Astrocyte (in vitro differentiated cells and primary cell): ENCODE measurements around the gene CENPU. TPM values are rescaled to one million over a fixed set of nuclear protein-coding genes. Genes with fewer than 3 reads are reported as not detected.

ENCODE experiments used
- DNase-seq: peaks from one replicate; pipeline ENCODE4 v3.0.0-alpha.2; 2010; ENCODE audit warnings: low read depth
- FAIRE-seq: peaks from 2 replicates; lab custom pipeline; 2011; peaks lifted over from hg19 to GRCh38; lab: Jason Lieb, UNC
- H2AFZ ChIP-seq: 2 replicates; pipeline ENCODE4 v1.6.0; 2012; ENCODE audit warnings: low read depth, low read length, inconsistent platforms
- H3K27ac ChIP-seq: 2 replicates; pipeline ENCODE4 v1.5.1; 2011; ENCODE audit warnings: low read depth, low read length, inconsistent platforms
- H3K27me3 ChIP-seq: 2 replicates; pipeline ENCODE4 v1.6.0; 2011; ENCODE audit warnings: low read length, inconsistent platforms; ENCODE audit not compliant: insufficient read depth
- H3K36me3 ChIP-seq: 2 replicates; pipeline ENCODE4 v1.5.1; 2011; ENCODE audit warnings: low read length, inconsistent platforms; ENCODE audit not compliant: insufficient read depth
- H3K4me1 ChIP-seq: 2 replicates; pipeline ENCODE4 v1.5.1; 2011; ENCODE audit warnings: low read length, inconsistent platforms; ENCODE audit not compliant: insufficient read depth
- H3K4me2 ChIP-seq: 2 replicates; pipeline ENCODE4 v1.6.0; 2012; ENCODE audit warnings: low read length, inconsistent platforms
- H3K4me3 ChIP-seq: 2 replicates; pipeline ENCODE4 v1.5.1; 2011; ENCODE audit warnings: low read depth, mild to moderate bottlenecking, low read length, inconsistent platforms; ENCODE audit not compliant: insufficient read depth
- H3K79me2 ChIP-seq: 2 replicates; pipeline ENCODE4 v1.6.0; 2012; ENCODE audit warnings: mild to moderate bottlenecking, low read length, inconsistent platforms; ENCODE audit not compliant: insufficient read depth
- H3K9ac ChIP-seq: 2 replicates; pipeline ENCODE4 v1.6.0; 2012; ENCODE audit warnings: mild to moderate bottlenecking, low read length, inconsistent platforms
- H3K9me3 ChIP-seq: 2 replicates; pipeline ENCODE4 v1.5.1; 2012; ENCODE audit warnings: low read depth, mild to moderate bottlenecking, low read length, inconsistent platforms; ENCODE audit not compliant: insufficient read depth
- H4K20me1 ChIP-seq: 2 replicates; pipeline ENCODE4 v1.6.0; 2012; ENCODE audit warnings: low read length, inconsistent platforms; ENCODE audit not compliant: insufficient read depth
- H3K27ac Mint-ChIP-seq: one replicate; pipeline ENCODE4 v1.8.0; 2021; ENCODE audit warnings: mild to moderate bottlenecking, mixed read lengths; ENCODE audit not compliant: unreplicated experiment
- H3K27me3 Mint-ChIP-seq: one replicate; pipeline ENCODE4 v1.8.0; 2021; ENCODE audit warnings: low read depth, mixed read lengths; ENCODE audit not compliant: unreplicated experiment
- H3K36me3 Mint-ChIP-seq: one replicate; pipeline ENCODE4 v1.8.0; 2021; ENCODE audit warnings: low read depth, mixed read lengths; ENCODE audit not compliant: unreplicated experiment
- H3K4me1 Mint-ChIP-seq: one replicate; pipeline ENCODE4 v1.8.0; 2021; ENCODE audit warnings: low read depth, mixed read lengths; ENCODE audit not compliant: unreplicated experiment
- H3K4me3 Mint-ChIP-seq: one replicate; pipeline ENCODE4 v1.8.0; 2021; ENCODE audit warnings: mild to moderate bottlenecking, moderate library complexity, mixed read lengths; ENCODE audit not compliant: unreplicated experiment
- H3K9me3 Mint-ChIP-seq: one replicate; pipeline ENCODE4 v1.8.0; 2021; ENCODE audit warnings: mild to moderate bottlenecking, mixed read lengths; ENCODE audit not compliant: unreplicated experiment
- EZH2 ChIP-seq: IDR thresholded peaks from 2 replicates; pipeline ENCODE4 v1.6.1; 2012; ENCODE audit warnings: mild to moderate bottlenecking, low read length, inconsistent platforms; ENCODE audit not compliant: insufficient read depth
- total RNA-seq: library from RNA; stranded (reverse); gene quantifications from 2 replicates; pipeline ENCODE4 v1.2.1, GENCODE V29; 2021
- TF ChIP-seq, protein P1 (sequence below): IDR thresholded peaks from 2 replicates; pipeline ENCODE4 v1.5.1; 2011; ENCODE audit warnings: low read depth, mild to moderate bottlenecking, inconsistent platforms, low read length, moderate library complexity; ENCODE audit not compliant: insufficient read depth

Gene CENPU
- total RNA-seq, 1 donor from 2014 or later = 6.0 TPM

DNA sequence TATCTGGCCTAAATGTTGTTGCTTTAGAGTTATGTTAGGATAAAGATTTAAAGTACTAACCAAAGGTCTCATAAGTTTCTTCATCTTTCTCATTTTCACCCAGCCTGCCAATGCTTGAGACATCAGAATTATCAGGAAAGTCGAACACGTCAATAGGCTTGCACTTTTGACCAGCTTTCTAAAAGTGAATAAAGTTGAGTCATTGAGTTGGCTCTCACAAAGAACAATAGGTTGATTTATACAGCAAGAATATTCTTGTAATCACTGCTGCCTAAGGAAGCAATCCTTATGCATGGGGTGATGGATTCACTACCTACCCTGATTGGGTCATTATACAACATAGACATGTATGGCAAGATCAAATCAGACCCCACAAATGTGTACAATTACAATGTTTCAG is 5.0 kb downstream of the CENPU start:
- H3K9me3 Mint-ChIP-seq = no peaks in the 10 kb centered on the region
- Histone ChIP-seq H3K4me1 (peaks cover 23% of the 10 kb centered on the region), H3K27me3 (no peaks in the 10 kb centered on the region), H3K79me2 (peaks cover 38% of the 10 kb centered on the region), H3K9ac (peak overlapping the region; percentile 15), H3K4me3 (no peak overlapping the region), H3K9me3 (no peaks in the 10 kb centered on the region), H3K36me3 (peaks cover 4% of the 10 kb centered on the region), H3K4me2 (peak overlapping the region; percentile 47), H3K27ac (peak overlapping the region; percentile 49), H4K20me1 (no peaks in the 10 kb centered on the region), H2AFZ (no peak overlapping the region)
- H3K27ac Mint-ChIP-seq = no peak overlapping the region
- no peaks in the 10 kb centered on the region for H3K36me3 Mint-ChIP-seq
- peaks cover 14% of the 10 kb centered on the region for H3K4me1 Mint-ChIP-seq
- H3K4me3 Mint-ChIP-seq = no peak overlapping the region
- peak; percentile 61 for DNase-seq
- TF ChIP-seq EZH2 = no peak
- TF ChIP-seq, protein P1, sequence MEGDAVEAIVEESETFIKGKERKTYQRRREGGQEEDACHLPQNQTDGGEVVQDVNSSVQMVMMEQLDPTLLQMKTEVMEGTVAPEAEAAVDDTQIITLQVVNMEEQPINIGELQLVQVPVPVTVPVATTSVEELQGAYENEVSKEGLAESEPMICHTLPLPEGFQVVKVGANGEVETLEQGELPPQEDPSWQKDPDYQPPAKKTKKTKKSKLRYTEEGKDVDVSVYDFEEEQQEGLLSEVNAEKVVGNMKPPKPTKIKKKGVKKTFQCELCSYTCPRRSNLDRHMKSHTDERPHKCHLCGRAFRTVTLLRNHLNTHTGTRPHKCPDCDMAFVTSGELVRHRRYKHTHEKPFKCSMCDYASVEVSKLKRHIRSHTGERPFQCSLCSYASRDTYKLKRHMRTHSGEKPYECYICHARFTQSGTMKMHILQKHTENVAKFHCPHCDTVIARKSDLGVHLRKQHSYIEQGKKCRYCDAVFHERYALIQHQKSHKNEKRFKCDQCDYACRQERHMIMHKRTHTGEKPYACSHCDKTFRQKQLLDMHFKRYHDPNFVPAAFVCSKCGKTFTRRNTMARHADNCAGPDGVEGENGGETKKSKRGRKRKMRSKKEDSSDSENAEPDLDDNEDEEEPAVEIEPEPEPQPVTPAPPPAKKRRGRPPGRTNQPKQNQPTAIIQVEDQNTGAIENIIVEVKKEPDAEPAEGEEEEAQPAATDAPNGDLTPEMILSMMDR = no peak
- FAIRE-seq = no peak
- no peaks in the 10 kb centered on the region for H3K27me3 Mint-ChIP-seq

DNA sequence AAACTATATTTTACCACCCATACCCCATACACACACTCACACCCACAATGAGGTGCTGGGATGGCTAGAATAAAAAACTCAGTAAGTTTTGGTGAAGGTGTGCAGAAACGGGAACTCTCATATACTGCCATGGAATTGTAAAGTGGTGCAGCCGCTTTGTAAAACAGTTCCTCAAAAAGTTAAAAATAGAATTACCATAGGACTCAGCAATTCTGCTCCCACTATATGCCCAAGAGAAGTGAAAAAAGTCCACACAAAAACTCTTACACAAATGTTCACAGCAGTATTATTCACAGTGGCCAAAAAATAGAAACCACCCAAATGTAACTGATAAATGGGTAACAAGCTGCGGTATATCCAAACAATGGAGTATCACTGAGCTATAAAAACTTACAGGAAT is 6.5 kb downstream of the CENPU start:
- Histone ChIP-seq H3K4me3 (no peak overlapping the region), H3K9ac (no peak overlapping the region), H3K36me3 (peaks cover 4% of the 10 kb centered on the region), H4K20me1 (no peaks in the 10 kb centered on the region), H3K79me2 (peaks cover 25% of the 10 kb centered on the region), H2AFZ (no peak overlapping the region), H3K9me3 (no peaks in the 10 kb centered on the region), H3K27me3 (no peaks in the 10 kb centered on the region), H3K27ac (no peak overlapping the region), H3K4me1 (peaks cover 20% of the 10 kb centered on the region), H3K4me2 (no peak overlapping the region)
- FAIRE-seq (no peak), DNase-seq (no peak)
- no peaks in the 10 kb centered on the region for H3K9me3 Mint-ChIP-seq
- H3K27me3 Mint-ChIP-seq = no peaks in the 10 kb centered on the region
- no peak overlapping the region for H3K4me3 Mint-ChIP-seq
- no peak overlapping the region for H3K27ac Mint-ChIP-seq
- H3K36me3 Mint-ChIP-seq = no peaks in the 10 kb centered on the region
- peaks cover 12% of the 10 kb centered on the region for H3K4me1 Mint-ChIP-seq
- TF ChIP-seq EZH2 = no peak
- TF ChIP-seq, protein P1 = no peak

DNA sequence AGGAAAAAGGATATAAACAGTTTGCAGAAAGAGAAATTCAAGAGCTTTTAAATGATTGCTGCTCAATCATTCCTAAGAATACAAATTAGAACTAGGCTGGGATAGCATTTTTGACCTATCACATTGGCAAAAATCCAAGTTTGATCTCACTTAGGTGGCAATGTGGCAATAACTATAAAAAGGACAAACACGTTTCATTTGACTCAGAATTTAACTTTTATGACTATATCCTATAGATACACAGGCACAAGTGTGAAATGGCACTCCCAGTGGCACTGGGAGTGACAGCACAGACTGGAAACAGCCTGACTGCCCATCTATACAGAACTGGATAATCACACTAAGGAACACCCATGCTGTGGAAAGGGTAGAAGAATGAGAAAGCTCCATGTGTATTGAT is 11.1 kb downstream of the CENPU start:
- Histone ChIP-seq H3K36me3 (peaks cover 3% of the 10 kb centered on the region), H3K4me3 (no peak overlapping the region), H3K4me1 (no peaks in the 10 kb centered on the region), H3K4me2 (no peak overlapping the region), H2AFZ (no peak overlapping the region), H3K79me2 (peaks cover 7% of the 10 kb centered on the region), H3K9me3 (no peaks in the 10 kb centered on the region), H3K9ac (no peak overlapping the region), H3K27ac (no peak overlapping the region), H3K27me3 (no peaks in the 10 kb centered on the region), H4K20me1 (no peaks in the 10 kb centered on the region)
- no peak for TF ChIP-seq EZH2
- TF ChIP-seq, protein P1 = no peak
- no peak overlapping the region for H3K27ac Mint-ChIP-seq
- H3K9me3 Mint-ChIP-seq = peaks cover under 1% of the 10 kb centered on the region
- no peaks in the 10 kb centered on the region for H3K27me3 Mint-ChIP-seq
- FAIRE-seq = no peak
- DNase-seq = no peak
- no peak overlapping the region for H3K4me3 Mint-ChIP-seq
- peaks cover 4% of the 10 kb centered on the region for H3K36me3 Mint-ChIP-seq
- no peaks in the 10 kb centered on the region for H3K4me1 Mint-ChIP-seq
